ENCODE data around the gene SLC25A42. TPM values are rescaled to one million over a fixed set of nuclear protein-coding genes. Genes with fewer than 3 reads are reported as not detected.

SLC25A42 gene
- total and polyA plus RNA-seq, 2 of the 4 experiments (the other 2 are of a cell fraction) = 2.0 to 9.9 TPM

DNA sequence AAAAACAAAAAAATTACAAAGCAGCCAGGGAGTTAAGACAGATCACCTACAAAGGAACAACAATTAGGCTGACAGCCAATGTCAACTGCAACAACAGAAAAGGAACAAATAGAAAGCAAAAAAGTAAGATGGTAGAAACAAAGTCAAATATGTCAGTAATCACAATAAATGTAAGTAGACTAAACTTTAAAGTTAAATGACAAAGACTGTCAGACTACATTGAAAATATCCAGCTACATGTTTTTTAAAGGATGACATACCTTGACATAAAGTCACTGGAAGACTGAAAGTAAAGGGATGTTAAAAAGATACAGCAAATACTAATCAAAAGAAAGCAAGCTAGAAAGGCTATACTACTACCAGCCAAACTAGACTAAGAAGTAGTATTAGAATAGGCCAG, 59.6 kb downstream of the SLC25A42 start:
- Histone ChIP-seq H3K27me3 (ENCODE audit: control insufficient read depth, insufficient read depth, low read length) (no peaks in the 10 kb centered on the region), H4K8ac (ENCODE audit: low read depth in 2 of 2, low read length in 2 of 2) (no peak overlapping the region), H3K9me1 (ENCODE audit: insufficient read depth, low read length) (no peaks in the 10 kb centered on the region), H3K4me3 (ENCODE audit: insufficient read depth, low read depth, low read length) (no peak overlapping the region), H3K9ac (ENCODE audit: low read depth, low read length) (no peak overlapping the region), H3K4ac (ENCODE audit: low read depth, low read length) (no peak overlapping the region), H2BK5ac (ENCODE audit: low read depth, low read length, poor library complexity, severe bottlenecking) (no peak overlapping the region), H3K4me1 (ENCODE audit: control insufficient read depth, insufficient read depth, low read length) (no peaks in the 10 kb centered on the region), H3K23ac (ENCODE audit: low read depth, low read length) (no peak overlapping the region), H3K27ac (ENCODE audit: insufficient read depth, low read length) (no peak overlapping the region), H3K9me3 (ENCODE audit: control insufficient read depth, insufficient read depth, low read length) (0 out of 2 replicates have a peak, but pooled peaks cover 2% of the 10 kb centered on the region), H2BK15ac (ENCODE audit: low read depth, low read length) (no peak overlapping the region), H2AK5ac (ENCODE audit: low read depth, low read length) (no peak overlapping the region), H2BK20ac (ENCODE audit: low read depth, low read length) (no peak overlapping the region), H3K79me1 (ENCODE audit: low read depth in 1 of 2, low read length in 2 of 2) (no peaks in the 10 kb centered on the region), H4K91ac (ENCODE audit: insufficient read depth, low read depth, low read length) (no peak overlapping the region), H3K4me2 (ENCODE audit: low read depth, low read length) (no peak overlapping the region), H4K5ac (ENCODE audit: low read depth, low read length) (no peak overlapping the region), H3K36me3 (ENCODE audit: control insufficient read depth, insufficient read depth, low read length) (peaks cover 11% of the 10 kb centered on the region; the same call in 1 of the 2 replicates), H4K20me1 (ENCODE audit: insufficient read depth, low read length) (no peaks in the 10 kb centered on the region), H3K56ac (ENCODE audit: extremely low read depth, insufficient read depth, low read length) (no peak overlapping the region), H2AK9ac (replicated peaks; ENCODE audit: low read depth, low read length, poor library complexity) (no peak overlapping the region), H3K18ac (ENCODE audit: low read depth, low read length) (no peak overlapping the region), H2BK120ac (ENCODE audit: low read depth, low read length) (no peak overlapping the region), H3K14ac (replicated peaks; ENCODE audit: low read depth, low read length) (no peak overlapping the region), H2AFZ (replicated peaks; ENCODE audit: low read length, poor library complexity) (no peak overlapping the region)
- in situ Hi-C loops (cut with MboI; ENCODE audit: low sequenced_read_pairs) = no loop called here
- dilution Hi-C loops (cut with HindIII; ENCODE audit: low sequenced_read_pairs, unreplicated experiment) = no loop called here
- TF ChIP-seq FOS (IDR thresholded peaks at IDR 0.05; ENCODE audit: low read depth, low read length) (no peak), MAZ (IDR thresholded peaks at IDR 0.05; ENCODE audit: borderline replicate concordance, low read depth, low read length) (no peak), RFX5 (IDR thresholded peaks at IDR 0.05; ENCODE audit: low read depth, low read length) (no peak), MAFK (IDR thresholded peaks at IDR 0.05; ENCODE audit: low read depth, low read length) (no peak), RCOR1 (IDR thresholded peaks at IDR 0.05; ENCODE audit: insufficient replicate concordance, low read length) (no peak), CHD1 (IDR thresholded peaks at IDR 0.05; ENCODE audit: low read depth, low read length) (no peak), RAD21 (IDR thresholded peaks at IDR 0.05; ENCODE audit: low read length) (no peak), CTCF (conservative IDR thresholded peaks at IDR 0.05; ENCODE audit: low read depth, low read length) (no peak), CEBPB (IDR thresholded peaks at IDR 0.05; ENCODE audit: low read depth, low read length) (no peak), USF2 (IDR thresholded peaks at IDR 0.05; ENCODE audit: low read depth, low read length) (no peak), BHLHE40 (IDR thresholded peaks at IDR 0.05; ENCODE audit: low read depth, low read length) (no peak), POLR2A (IDR thresholded peaks at IDR 0.05; ENCODE audit: low read depth, low read length) (no peak)
- BruUV-seq (replicated peaks) = no TSS peak
- ChIA-PET CTCF (interaction anchor here (0.6 kb wide), 1 partner anchor 204 kb away, joined by 3 read pairs; the partner anchor contains the start of genes COPE and DDX49), POLR2A (ENCODE audit: unreplicated experiment) (no interaction called here)
- intact Hi-C loops (cut with micrococcal nuclease) = no loop called here
- no peak for ATAC-seq (ENCODE audit: low read depth)
- DNase-seq = no peak
